Measurements from ENCODE around the gene MCF2L.

MCF2L gene

DNA sequence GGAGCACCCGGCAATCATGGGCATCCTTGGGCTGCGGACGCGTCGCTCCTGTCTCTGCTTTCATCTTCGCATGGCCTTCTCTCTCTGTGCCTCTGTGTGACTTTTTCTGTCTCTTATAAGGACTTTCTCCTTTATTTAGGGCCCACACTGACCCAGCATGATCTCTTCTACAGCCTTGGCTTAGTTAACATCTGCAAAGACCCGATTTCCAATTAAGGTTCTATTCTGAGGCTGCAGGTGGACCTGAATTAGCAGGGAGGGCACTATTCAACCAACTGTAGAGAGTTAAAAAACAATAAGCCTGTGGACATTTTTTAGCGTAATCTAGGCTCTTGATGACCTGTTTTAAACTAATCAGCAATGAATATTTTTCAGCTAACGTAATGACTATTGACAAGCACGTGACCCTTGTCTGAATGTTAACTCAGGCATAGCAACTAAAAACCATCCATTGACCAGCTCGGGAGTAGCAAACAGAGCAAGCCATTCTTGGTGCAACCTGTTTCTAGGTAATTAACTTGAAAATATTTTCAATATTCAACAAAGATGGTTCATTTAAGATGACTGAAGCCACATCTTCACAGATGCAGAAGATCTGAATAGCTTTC is 168.8 kb downstream of the MCF2L start:
- no peak for DNase-seq

GRCh38 chr13:113138792-113139551 is 170.0 kb downstream of the MCF2L start:
- DNase-seq, result no peak

DNA sequence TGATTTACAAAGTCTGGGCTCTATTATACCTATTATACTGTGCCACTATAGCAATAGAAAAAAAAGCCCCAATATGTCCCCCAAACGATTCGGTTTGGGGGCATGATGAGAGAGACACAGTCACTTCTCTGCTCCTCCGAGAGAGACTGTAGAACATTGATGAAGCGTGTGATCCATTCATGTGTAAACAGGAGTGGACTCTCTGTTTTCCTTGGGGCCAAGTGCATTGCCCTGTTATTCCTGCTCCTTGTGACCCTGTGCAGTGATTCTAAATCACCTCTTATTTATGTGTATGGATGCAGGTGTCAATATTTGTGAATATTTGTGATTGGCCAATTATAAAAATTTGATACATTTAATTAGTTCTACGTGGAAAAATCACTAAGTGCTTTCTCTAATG is 170.6 kb downstream of the MCF2L start:
- DNase-seq, result no peak

DNA sequence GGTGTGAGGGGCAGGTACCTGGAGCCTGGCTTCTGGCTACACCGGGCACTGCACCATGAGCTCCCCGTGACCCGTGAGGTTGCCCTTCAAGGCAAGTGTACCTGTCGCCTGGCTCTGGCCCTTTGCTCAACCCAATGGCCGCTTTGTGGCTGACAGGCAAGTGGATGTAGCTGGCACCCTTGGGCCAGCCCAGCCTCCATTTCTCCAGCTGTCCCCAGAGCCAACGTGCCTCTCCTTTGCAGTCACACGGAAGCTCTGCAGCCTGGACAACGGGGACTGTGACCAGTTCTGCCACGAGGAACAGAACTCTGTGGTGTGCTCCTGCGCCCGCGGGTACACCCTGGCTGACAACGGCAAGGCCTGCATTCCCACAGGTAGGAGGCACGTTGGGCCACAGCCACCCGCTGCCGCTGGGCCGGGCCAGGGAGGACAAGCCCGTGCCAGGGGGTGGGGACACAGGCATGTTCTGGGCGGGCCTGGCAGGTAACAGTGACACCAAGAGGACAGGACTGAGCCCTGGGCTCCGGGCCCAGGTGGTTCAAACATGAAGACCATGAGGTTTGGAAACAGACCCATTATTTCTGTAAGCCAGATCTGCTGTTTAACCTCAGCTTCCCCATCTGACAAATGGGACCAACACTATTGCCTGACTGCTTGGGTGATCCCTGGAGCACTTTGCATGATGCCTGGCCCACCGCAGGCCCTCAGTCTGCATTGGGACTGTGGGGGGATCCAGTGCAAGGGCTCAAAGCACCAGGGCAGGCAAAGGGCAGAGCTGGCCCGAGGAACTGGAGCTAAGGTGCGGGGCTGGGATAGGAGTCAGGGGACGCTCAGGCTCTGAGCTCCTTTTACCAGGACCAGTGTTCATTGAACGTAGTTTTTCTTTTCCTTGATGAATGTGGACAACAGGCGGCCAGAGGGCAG is 171.9 kb downstream of the MCF2L start:
- no peak for DNase-seq

DNA sequence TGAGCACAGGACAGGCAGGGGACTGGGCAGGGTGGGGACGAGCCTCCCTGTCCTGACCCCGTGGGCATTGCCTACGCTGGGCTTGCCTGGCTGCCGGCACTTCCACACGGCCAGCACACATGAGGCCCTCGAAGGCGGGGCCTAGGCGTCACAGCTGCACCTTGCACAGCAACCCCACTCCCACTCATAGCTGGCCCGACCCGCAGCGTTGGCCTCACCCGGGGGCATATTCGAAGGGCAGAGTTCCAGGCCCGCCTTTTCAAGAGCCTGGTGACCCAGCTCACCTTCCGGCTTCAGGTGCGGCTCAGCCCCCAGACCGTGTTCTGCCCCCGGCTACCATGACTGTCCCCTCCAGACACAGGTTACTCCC is 172.6 kb downstream of the MCF2L start:
- DNase-seq, result no peak

DNA sequence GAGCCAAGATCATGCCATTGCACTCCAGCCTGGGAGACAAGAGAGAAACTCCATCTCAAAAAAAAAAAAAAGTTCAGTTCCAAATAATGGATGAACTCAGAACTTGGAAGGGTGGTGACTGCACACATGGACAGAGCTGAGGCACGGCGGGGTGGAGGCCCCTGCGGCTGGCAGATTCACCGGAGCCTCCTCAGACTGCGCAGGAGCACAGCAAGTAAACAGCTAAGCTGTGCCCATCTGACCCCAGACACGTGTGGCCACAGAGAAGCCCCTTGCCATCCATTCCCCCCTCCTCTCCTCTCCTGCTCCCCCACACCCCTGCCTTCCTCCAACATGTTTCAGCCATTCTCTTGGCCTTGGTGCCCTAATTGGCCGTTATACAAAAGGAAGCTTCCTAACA is 173.9 kb downstream of the MCF2L start:
- no peak for DNase-seq

DNA sequence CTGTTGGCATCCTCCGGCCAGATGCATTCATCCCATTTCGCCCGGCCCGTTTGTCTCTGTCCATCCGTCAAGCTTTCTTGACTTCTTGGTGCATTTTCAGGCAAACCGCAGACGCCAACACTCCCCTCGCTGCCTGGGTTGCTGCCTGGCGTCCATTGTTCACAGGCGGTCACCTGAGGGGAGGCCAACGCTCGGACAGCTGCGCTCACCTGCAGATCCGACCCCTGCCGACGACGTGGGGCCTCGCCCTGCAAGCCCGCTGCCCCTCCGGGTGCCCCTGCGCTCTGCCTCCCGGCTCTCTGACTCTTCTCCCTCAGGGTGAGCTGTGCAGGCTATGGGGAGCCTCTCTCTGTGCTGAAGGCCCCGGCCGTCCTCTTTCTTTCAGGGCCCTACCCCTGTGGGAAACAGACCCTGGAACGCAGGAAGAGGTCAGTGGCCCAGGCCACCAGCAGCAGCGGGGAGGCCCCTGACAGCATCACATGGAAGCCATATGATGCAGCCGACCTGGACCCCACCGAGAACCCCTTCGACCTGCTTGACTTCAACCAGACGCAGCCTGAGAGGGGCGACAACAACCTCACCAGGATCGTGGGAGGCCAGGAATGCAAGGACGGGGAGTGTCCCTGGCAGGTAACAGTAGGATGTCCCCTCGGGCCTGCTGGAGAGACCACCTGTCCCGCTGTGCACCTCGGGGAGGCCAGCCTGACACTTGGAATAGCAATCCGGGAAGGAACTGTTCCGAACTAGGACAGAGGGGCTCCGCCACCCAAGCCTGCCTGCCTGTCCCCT is 174.6 kb downstream of the MCF2L start:
- DNase-seq, result no peak

DNA sequence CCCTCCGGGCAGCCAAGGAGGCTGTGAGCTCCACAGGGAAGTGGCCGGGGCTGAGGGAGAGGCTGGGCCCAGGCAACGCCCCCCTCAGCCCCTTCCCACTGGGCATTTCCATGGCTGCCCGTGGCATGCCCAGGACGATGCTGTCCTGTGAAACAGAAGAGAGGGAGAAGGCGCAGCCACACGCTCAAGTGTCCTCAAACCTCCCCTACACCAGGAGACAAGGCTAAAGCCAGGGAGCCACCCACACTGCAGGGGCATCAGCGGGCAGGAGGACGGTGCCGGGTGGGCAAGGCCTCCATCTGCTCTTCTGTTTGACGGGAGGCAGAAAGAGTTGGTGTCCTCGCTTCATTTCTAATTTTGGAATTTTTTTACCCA is 175.2 kb downstream of the MCF2L start:
- DNase-seq, result no peak

GRCh38 chr13:113145496-113145895 is 176.5 kb downstream of the MCF2L start:
- no peak for DNase-seq

- no peak for DNase-seq
Observed at GRCh38 chr13:113145911-113146598, 177.0 kb downstream of the MCF2L start.

DNA sequence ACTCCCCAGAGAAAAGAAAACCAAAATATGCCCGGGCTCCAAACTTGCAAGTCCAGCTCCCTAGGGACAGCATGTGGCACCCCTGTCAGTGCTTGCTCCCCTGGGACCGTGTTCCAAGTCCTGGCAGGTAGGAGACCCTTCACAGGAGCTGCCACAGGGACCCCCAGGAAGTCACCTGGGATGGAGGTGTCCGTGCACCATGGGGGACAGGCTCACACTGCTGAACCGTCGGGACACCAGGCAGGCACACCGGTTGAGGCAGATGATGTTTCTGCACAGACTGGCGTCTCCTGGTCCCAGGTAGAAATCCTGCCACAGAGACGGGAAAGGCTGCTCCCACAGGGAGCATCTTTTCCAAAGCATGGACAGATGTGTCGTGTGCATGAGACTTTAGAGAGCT is 177.7 kb downstream of the MCF2L start:
- DNase-seq, result no peak

DNA sequence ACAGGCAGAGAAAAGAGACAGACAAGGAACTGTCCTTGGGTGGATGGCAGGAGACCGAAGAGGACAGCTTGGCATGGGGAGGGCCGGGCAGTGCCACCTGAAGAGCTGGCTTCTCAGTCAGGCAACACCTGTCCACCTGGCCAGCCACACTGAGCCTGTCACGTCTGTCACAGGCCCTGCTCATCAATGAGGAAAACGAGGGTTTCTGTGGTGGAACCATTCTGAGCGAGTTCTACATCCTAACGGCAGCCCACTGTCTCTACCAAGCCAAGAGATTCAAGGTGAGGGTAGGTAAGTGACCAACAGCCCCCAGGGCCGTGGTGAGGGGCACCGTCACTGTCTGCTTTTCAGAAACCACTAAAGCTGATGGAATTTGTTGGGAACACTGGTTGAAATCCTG is 178.2 kb downstream of the MCF2L start:
- DNase-seq, result no peak

GRCh38 chr13:113148407-113148806 is 179.4 kb downstream of the MCF2L start:
- no peak for DNase-seq

GRCh38 chr13:113148940-113149503 is 180.0 kb downstream of the MCF2L start:
- no peak for DNase-seq
